SH-SY5Y (cell line): ENCODE measurements around the gene LRRTM4.

ENCODE experiments used
- GATA2 ChIP-seq: IDR thresholded peaks from 2 replicates; pipeline ENCODE4 v1.6.1; 2011; ENCODE audit warnings: mild to moderate bottlenecking, low read depth, low read length
- GATA3 ChIP-seq: IDR thresholded peaks from 2 replicates; pipeline ENCODE4 v1.6.1; 2011; ENCODE audit warnings: low read depth, mild to moderate bottlenecking, low read length, moderate library complexity

DNA sequence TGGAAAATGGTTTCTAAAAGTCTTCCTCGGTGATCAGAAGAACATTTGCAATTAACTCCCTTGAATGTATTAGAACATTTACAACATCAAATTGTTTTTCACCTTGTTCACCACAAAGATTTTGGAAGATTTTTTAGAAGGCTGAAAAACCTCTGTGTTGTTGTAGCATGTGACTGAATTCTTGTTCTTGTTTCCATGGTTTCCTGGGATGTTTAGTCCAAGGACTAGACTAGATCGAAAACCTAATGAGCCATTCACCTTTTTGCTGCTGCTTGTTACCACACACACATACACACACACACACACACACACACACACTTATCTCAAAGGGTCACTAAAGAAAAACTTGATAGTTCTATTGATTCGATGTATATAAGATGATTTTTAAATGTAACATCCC lies 380.0 kb downstream of the LRRTM4 start:
- TF ChIP-seq GATA2 (no peak), GATA3 (no peak)
